Hepatocyte (in vitro differentiated cells): Measurements from ENCODE around the gene DNASE1.

Source experiments
- EZH2 ChIP-seq: fragments of 200-600 bp; sonication (generic); IDR thresholded peaks from 2 replicates; pipeline ENCODE4 v1.6.1; 2016; ENCODE audit warnings: antibody characterized with exemption, mild to moderate bottlenecking, borderline replicate concordance
- EZH2phosphoT487 ChIP-seq: fragments of 200-600 bp; sonication (generic); IDR thresholded peaks from one replicate; pipeline ENCODE4 v1.6.1; 2018; ENCODE audit warnings: antibody characterized with exemption, mild to moderate bottlenecking, low read depth, moderate library complexity; ENCODE audit not compliant: unreplicated experiment, severe bottlenecking
- TF ChIP-seq, protein P1 (sequence below): fragments of 200-600 bp; sonication (generic); IDR thresholded peaks from 2 replicates; pipeline ENCODE4 v1.5.1; 2016; ENCODE audit warnings: antibody characterized with exemption, mild to moderate bottlenecking; ENCODE audit not compliant: poor library complexity

DNA sequence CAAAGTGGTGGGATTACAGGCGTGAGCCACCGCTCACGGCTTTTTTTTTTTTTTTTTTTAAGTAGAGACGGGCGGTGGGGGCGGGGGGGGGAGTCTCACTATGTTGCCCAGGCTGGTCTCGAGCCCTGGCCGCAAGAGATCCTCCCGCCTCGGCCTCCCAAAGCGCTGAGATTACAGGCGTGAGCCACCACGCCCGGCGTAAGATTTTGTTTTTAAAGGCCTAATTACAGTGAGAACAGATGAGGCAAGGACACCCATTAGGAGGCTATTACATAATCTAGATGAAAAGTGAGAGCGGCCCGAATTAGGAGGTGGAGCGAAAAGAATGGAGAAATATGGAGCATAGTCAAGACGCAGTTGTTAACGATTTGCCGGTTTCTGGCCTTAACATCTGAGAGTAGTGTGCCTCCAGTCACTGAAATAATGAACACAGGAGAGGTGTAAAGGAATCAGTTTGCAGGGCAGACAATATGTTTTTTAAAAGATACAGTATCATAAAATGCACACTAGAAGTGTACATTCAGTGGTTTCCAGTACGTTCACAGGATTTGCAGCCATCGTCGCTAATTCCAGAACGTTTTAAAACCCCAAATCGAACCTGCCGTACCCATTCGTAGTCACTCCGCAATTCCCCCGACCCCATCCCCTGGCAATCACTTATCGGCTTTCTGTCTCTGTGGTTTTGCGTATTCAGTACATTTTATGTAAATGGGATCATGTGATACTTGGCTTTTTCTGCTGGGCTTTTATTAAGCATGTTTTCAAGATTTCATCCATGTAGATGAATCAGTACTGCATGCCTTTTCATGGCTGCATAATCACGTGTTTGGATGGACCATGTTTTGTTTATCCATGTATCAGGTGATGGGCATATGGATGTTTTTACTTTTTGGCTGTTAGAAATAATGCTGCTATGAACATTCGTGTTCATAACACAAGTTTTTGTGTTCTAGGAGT lies 41.7 kb upstream of the DNASE1 start:
- TF ChIP-seq, protein P1, sequence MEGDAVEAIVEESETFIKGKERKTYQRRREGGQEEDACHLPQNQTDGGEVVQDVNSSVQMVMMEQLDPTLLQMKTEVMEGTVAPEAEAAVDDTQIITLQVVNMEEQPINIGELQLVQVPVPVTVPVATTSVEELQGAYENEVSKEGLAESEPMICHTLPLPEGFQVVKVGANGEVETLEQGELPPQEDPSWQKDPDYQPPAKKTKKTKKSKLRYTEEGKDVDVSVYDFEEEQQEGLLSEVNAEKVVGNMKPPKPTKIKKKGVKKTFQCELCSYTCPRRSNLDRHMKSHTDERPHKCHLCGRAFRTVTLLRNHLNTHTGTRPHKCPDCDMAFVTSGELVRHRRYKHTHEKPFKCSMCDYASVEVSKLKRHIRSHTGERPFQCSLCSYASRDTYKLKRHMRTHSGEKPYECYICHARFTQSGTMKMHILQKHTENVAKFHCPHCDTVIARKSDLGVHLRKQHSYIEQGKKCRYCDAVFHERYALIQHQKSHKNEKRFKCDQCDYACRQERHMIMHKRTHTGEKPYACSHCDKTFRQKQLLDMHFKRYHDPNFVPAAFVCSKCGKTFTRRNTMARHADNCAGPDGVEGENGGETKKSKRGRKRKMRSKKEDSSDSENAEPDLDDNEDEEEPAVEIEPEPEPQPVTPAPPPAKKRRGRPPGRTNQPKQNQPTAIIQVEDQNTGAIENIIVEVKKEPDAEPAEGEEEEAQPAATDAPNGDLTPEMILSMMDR: no peak
- TF ChIP-seq EZH2 (no peak), EZH2phosphoT487 (no peak)
